ENCODE measurements around the gene CFAP74. TPM values are rescaled to one million over a fixed set of nuclear protein-coding genes. Genes with fewer than 3 reads are reported as not detected.
A peak's percentile ranks its signal among the peaks of the same experiment; 100 is the strongest.

CFAP74 gene
- total and polyA plus RNA-seq, 2 of the 13 experiments (the other 11 are each of a cell fraction or from before 2014, with no cell fraction given): 0.27 to 0.62 TPM

- TF ChIP-seq ZNF747 (CRISPR knock-in tag; IDR thresholded peaks at IDR 0.05; ENCODE audit: borderline replicate concordance): no peak
- no peak for TF ChIP-seq KDM6A (CRISPR knock-in tag; IDR thresholded peaks at IDR 0.05; ENCODE audit: low read depth)
- no peak for TF ChIP-seq CHD4 (IDR thresholded peaks at IDR 0.05; ENCODE audit: borderline replicate concordance, low read length)
- TF ChIP-seq, protein P1, sequence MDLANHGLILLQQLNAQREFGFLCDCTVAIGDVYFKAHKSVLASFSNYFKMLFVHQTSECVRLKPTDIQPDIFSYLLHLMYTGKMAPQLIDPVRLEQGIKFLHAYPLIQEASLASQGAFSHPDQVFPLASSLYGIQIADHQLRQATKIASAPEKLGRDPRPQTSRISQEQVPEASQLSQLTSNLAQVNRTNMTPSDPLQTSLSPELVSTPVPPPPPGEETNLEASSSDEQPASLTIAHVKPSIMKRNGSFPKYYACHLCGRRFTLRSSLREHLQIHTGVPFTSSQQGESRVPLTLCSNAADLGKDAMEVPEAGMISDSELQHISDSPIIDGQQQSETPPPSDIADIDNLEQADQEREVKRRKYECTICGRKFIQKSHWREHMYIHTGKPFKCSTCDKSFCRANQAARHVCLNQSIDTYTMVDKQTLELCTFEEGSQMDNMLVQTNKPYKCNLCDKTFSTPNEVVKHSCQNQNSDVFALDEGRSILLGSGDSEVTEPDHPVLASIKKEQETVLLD (CRISPR knock-in tag; IDR thresholded peaks at IDR 0.05; ENCODE audit: low read depth): no peak
- 0 out of 2 replicates have a peak, but pooled peaks have one; percentile 30 for TF ChIP-seq MXD3 (CRISPR knock-in tag; IDR thresholded peaks at IDR 0.05)
- TF ChIP-seq TARDBP (CRISPR knock-in tag; IDR thresholded peaks at IDR 0.05): no peak; the same call in 1 of the 2 replicates
- TF ChIP-seq HDAC2 (CRISPR knock-in tag; IDR thresholded peaks at IDR 0.05): peak; percentile 52; the same call in 1 of the 2 replicates
- TF ChIP-seq PTBP1 (IDR thresholded peaks at IDR 0.05; ENCODE audit: low read depth, low read length, poor library complexity, severe bottlenecking): no peak
- TF ChIP-seq ZMAT5 (CRISPR knock-in tag; IDR thresholded peaks at IDR 0.05; ENCODE audit: borderline replicate concordance, low read depth): no peak
- TF ChIP-seq SIX4 (CRISPR knock-in tag; IDR thresholded peaks at IDR 0.05): no peak
- TF ChIP-seq, protein P2, sequence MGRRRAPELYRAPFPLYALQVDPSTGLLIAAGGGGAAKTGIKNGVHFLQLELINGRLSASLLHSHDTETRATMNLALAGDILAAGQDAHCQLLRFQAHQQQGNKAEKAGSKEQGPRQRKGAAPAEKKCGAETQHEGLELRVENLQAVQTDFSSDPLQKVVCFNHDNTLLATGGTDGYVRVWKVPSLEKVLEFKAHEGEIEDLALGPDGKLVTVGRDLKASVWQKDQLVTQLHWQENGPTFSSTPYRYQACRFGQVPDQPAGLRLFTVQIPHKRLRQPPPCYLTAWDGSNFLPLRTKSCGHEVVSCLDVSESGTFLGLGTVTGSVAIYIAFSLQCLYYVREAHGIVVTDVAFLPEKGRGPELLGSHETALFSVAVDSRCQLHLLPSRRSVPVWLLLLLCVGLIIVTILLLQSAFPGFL (CRISPR knock-in tag; IDR thresholded peaks at IDR 0.05): no peak
- no peak for TF ChIP-seq ZNF713 (CRISPR knock-in tag; IDR thresholded peaks at IDR 0.05)
- 0 out of 2 replicates have a peak, but pooled peaks have one; percentile 22 for TF ChIP-seq RFXAP (CRISPR knock-in tag; IDR thresholded peaks at IDR 0.05; ENCODE audit: borderline replicate concordance)
- no peak for TF ChIP-seq FOXK1 (CRISPR knock-in tag; IDR thresholded peaks at IDR 0.05; ENCODE audit: borderline replicate concordance, low read depth)
- peak; percentile 29; the same call in 1 of the 2 replicates for TF ChIP-seq ZBTB38 (CRISPR knock-in tag; IDR thresholded peaks at IDR 0.05)
- no peak; the same call in 1 of the 2 replicates for TF ChIP-seq HNF1B (CRISPR knock-in tag; IDR thresholded peaks at IDR 0.05)
- TF ChIP-seq HNRNPLL (IDR thresholded peaks at IDR 0.05; ENCODE audit: low read depth, low read length, poor library complexity, severe bottlenecking): peak; percentile 58
- TF ChIP-seq RAD21 (CRISPR knock-in tag; IDR thresholded peaks at IDR 0.05): no peak; the same call in 1 of the 2 replicates
- no peak for TF ChIP-seq ZSCAN20 (CRISPR knock-in tag; IDR thresholded peaks at IDR 0.05; ENCODE audit: borderline replicate concordance)
- TF ChIP-seq CENPT (CRISPR knock-in tag; IDR thresholded peaks at IDR 0.05; ENCODE audit: low read depth): no peak; the same call in 1 of the 2 replicates
- peak; percentile 29; the same call in 1 of the 2 replicates for TF ChIP-seq ARNTL (CRISPR knock-in tag; IDR thresholded peaks at IDR 0.05)
- TF ChIP-seq CENPBD1 (CRISPR knock-in tag; IDR thresholded peaks at IDR 0.05; ENCODE audit: borderline replicate concordance, low read depth): no peak
- TF ChIP-seq ZNF703 (CRISPR knock-in tag; IDR thresholded peaks at IDR 0.05; ENCODE audit: borderline replicate concordance): no peak
- no peak for TF ChIP-seq ZNF570 (CRISPR knock-in tag; IDR thresholded peaks at IDR 0.05; ENCODE audit: borderline replicate concordance)
These were observed 82.8 kb downstream of the CFAP74 start (continued) for GRCh38 chr1:1920608-1921458.

Measured in HepG2 (cell line).